Epithelial cell of esophagus (primary cell): ENCODE results near the gene GKAP1.

ENCODE experiments used
- DNase-seq: peaks from one replicate; pipeline ENCODE4 v3.0.0; 2010; ENCODE audit warnings: low read depth
- H3K4me3 ChIP-seq: 2 replicates; pipeline ENCODE4 v1.5.1; 2011; ENCODE audit warnings: mild to moderate bottlenecking, low read length, control low read depth
- CTCF ChIP-seq: IDR thresholded peaks from 2 replicates; pipeline ENCODE4 v1.5.1; 2011; ENCODE audit warnings: low read depth, mild to moderate bottlenecking, low read length, control low read depth, inconsistent platforms; ENCODE audit not compliant: insufficient read depth; ENCODE audit errors: missing control alignments

The GKAP1 gene

GRCh38 chr9:83794051-83794450 lies 23.5 kb downstream of the GKAP1 start:
- H3K4me3 ChIP-seq = no peak overlapping the region
- no peak for DNase-seq
- no peak for TF ChIP-seq CTCF

GRCh38 chr9:83792746-83793145 lies 24.8 kb downstream of the GKAP1 start:
- DNase-seq = no peak
- no peak overlapping the region for H3K4me3 ChIP-seq
- TF ChIP-seq CTCF = no peak

- H3K4me3 ChIP-seq = no peak overlapping the region
- TF ChIP-seq CTCF = no peak
- DNase-seq = no peak
These were observed 39.4 kb downstream of the GKAP1 start for GRCh38 chr9:83778164-83778563.

- no peak overlapping the region for H3K4me3 ChIP-seq
- no peak for TF ChIP-seq CTCF
- no peak for DNase-seq
These were observed 41.6 kb downstream of the GKAP1 start for GRCh38 chr9:83775932-83776331.

GRCh38 chr9:83772860-83773259 lies 44.7 kb downstream of the GKAP1 start:
- TF ChIP-seq CTCF = no peak
- no peak for DNase-seq
- H3K4me3 ChIP-seq = no peak overlapping the region

- DNase-seq = no peak
- TF ChIP-seq CTCF = no peak
- no peak overlapping the region for H3K4me3 ChIP-seq
These were observed 52.2 kb downstream of the GKAP1 start for GRCh38 chr9:83765376-83765775.

- H3K4me3 ChIP-seq = no peak overlapping the region
- no peak for DNase-seq
- no peak for TF ChIP-seq CTCF
These were observed 63.1 kb downstream of the GKAP1 start for GRCh38 chr9:83754383-83754977.
